Stimulated activated CD8-positive, alpha-beta memory T cell treated with anti-CD3 and anti-CD28 coated beads, Interleukin-15, amount 100 ng/mL, for 24 hours (primary cell): ENCODE measurements around the gene MRPL48.
A peak's percentile ranks its signal among the peaks of the same experiment; 100 is the strongest.
"Not testable (repeated sequence)": the region's sequence is repeated elsewhere in the genome, so short reads cannot be mapped to it uniquely, and the experiment has no call there.

ENCODE experiments used
- DNase-seq: peaks from one replicate; pipeline ENCODE4 v3.0.0-alpha.2; 2020; ENCODE audit warnings: low read depth

Gene MRPL48

GRCh38 chr11:73839123-73839457 is 51.4 kb downstream of the MRPL48 start:
- DNase-seq, result no peak

DNA sequence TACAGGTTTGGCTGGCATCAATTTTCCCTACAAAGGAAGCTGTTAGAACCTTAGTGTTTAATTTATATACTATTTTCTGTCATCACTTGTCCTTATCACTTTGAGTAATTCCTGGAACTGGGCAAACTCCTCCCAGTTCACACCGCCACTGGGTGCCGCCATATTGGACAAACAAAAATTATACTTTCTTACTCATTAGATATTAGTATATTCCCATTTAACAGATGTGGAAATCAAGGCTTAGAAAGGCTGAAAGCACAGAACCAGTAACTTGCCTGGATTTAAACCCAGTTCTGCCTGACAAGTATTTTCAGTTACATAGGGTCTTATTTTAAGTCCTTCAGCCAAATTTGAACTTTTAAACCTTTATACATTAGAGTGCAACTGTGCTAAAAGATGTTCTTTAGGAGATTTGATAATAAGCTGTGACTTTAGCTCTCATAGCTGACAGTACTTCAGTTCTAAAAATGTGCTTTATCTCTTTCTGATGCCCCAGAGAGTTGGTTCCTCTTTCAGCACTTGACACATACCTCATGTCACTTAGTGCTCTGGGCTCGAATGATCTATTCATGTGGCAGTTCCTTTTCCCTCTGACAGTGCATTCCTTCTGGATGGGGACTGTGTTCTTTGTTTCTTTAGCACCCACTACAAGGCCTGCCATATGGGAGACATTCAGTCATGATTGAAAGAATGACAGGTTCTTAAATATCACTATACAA is 63.5 kb downstream of the MRPL48 start:
- DNase-seq, result no peak

DNA sequence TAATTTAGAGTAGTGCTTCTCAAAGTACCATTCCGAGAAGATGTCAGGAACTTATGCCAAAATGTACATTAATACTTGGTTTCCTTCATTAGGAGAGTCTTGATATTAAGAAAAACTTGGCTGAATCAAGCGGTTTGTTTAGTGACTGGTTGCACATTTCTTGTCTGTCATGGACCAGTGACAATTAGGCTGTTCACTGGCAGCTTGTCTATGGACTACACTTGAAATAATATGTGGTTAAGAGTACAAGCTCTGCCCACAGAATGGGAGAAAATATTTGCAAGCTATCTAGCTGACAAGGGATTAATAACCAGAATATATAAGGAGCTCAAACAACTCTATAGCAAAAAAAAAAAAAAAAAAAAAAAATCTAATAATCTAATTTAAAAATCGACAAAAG is 64.4 kb downstream of the MRPL48 start:
- DNase-seq, result no peak

DNA sequence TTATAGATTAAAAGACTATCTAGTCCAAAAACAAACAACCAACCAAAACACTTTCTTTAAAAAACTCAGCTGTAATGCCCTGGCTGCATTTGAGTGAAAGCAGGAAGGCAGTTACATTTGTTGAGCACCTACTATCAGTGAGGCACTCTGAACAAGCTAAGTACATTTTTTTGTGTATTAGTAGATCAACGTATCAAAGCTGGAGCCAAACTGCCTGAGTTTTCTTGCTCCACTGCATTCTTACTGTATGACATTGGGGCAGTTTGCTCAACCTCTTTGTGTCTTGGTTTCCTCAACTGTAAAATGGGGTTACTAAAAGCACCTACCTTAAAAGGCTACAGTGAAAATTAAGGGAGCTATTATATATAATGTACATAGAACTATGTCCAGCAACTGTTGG is 67.0 kb downstream of the MRPL48 start:
- DNase-seq, result no peak

- DNase-seq, result no peak
These were observed 68.4 kb downstream of the MRPL48 start for GRCh38 chr11:73856031-73856567.

DNA sequence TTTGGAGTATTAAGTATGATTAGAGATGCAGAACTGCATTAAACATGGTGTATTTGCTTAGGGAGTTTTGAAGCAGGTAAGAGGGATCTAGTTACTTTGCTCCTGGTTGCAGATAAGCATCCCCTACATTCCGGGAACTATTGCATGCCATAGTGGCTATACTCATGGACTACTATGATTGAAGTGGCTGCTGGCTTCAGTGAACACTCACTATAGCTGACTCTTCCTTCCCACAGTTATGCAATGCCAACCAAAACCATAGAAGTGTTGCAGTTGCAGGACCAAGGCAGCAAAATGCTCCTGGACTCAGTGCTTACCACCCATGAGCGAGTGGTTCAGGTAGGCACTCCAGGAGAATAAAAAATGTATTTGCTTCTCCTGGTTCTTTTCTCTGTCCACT is 72.0 kb downstream of the MRPL48 start:
- DNase-seq, result no peak

GRCh38 chr11:73860202-73860601 is 72.5 kb downstream of the MRPL48 start:
- DNase-seq, result no peak

DNA sequence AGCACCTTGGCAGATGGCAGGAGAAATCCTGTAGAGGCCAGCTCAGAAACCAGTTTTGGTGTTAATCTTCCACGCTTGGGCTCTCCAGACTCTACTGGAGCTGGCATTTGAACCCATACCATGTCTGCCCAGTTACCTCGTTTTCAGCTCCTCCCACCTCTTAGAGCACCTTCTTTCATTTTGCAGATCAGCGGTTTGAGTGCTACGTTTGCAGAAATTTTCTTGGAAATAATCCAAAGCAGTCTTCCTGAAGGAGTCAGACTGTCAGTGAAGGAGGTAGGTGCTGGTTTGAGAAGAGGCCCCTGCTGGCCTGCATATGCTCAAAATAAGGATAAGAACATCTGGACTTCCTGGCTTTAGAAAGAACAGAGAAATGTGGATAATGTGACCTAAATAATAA is 75.3 kb downstream of the MRPL48 start:
- no peak for DNase-seq

DNA sequence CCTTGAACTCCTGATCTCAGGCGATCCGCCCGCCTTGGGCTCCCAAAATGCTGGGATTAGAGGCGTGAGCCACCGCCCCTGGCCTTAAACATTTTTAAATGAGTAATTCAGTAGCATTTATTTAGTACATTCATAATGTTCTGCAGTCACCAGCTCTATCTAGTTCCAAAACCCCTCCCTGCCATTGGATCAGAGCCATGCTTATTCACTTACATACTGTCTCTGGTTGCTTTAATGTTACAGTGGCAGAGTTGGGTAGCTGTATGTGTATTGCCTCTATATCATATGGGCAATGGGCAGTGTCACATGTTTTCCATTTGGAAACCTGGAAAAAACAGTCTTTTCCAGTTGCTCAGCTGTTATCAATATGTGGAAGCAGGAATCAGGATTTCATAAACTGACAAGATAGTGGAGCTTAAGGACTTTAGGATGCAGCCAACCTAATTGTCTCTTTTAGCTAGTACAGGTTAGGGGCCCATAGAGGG is 78.5 kb downstream of the MRPL48 start:
- no peak for DNase-seq

DNA sequence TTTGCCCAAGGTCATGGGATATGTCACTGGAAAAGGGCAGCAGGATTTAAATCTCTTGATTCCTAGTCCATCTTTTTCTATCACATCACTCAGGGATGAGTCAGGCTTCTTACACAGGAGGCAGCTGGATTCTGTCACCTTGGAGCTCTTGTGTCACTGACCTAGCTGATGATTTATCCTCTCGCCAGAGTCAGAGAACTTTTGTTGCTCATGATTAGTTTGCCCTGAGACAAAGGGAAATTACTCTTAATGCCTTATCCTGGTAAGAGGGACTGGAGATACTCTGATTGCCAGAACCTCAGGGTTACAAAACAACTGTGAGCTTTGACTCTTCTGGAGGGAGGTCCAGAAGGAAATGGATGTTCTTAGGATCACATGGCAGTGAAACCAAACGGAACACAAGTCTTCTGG is 78.9 kb downstream of the MRPL48 start:
- DNase-seq, result no peak

GRCh38 chr11:73869332-73869949 is 81.8 kb downstream of the MRPL48 start:
- DNase-seq, result no peak

- no peak for DNase-seq
These were observed 82.6 kb downstream of the MRPL48 start for GRCh38 chr11:73870261-73870660.

GRCh38 chr11:73872749-73873357 is 85.2 kb downstream of the MRPL48 start:
- no peak for DNase-seq

DNA sequence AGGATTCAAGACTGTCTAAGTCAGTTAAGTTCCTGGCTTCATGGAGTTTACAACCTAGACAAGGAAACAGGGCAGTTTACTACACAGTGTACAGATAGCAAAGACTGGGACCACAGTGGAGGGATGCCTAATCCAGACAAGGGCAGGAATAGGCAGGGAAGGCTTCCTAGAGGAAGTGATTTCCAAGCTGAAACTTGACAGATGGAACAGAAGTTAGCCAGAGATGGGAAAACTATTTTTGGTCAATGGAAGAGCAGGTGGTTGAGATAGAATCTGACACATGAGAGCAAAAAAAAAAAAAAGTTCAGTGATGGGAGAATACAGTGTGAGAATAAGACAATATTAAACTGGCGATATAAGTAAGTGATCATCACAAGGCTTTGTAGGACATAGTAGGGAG is 87.7 kb downstream of the MRPL48 start:
- no peak for DNase-seq

DNA sequence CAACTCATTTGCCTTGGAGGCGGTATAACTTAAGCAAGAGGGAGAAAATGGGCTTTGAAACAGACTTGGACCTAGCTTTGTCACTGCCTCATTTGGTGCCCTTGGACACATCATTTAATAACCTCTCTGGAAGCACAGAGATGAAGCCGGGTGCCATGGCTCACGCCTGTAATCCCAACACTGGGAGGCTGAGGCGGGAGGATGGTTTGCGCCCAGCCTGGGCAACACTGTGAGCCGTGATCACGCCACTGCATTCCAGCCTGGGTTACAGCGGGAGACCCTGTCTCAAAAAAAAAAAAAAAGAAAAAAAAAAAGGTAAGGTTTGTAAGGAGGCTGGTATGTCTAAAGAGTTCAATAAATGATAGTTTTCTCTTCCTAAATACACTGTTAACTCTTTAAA is 88.2 kb downstream of the MRPL48 start:
- no peak for DNase-seq

DNA sequence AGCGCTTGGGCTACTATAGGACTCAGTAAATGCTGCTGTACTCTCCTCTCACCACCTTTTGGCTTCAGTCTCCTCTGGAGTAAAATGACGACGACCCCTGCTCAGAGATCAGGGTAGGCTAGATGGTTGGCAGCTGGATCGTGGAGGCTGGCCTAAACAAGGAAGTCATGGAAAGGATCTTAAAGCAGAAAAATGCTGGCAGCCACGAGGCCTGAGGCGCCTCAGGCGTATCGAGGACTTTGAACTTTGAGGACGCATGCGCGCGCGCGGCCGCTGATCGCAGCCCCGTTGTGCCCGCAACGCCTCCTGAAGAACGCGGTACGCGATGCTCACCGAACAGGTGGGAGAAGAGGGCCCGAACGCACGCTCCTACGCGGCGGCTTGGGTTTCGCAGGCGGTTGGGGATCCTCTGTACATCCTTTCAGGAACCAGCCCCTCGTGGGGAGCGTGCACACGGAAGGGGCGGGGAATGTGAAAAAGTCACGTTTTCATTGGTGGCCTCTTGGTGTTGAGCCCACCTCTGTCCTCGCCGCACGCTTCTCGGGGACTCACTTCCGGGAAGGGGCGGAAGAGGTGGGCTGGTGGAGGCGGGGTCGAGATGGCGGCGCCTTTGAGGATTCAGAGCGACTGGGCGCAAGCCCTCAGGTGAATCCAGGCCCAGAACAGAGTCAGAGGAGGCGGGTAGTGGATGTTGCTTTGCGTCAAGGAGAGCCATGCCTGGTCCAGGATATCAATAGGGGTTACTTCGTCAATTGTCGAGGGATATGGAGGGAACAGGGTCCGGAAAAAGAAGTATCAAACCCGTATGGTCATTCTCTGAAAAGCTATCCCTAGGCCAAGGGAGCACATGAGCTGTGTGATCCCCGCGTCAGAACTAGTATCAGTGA is 89.0 kb downstream of the MRPL48 start, which contains the start of the genes COA4 and PAAF1:
Gene COA4, minus strand, starts transcription at position 423 of the 887 bp plus-strand sequence. CDS start 3,468 bp downstream, outside the sequence.
Gene PAAF1, plus strand, starts transcription at position 576 of the 887 bp plus-strand sequence. Its CDS starts 23 bp downstream, at position 599.
- peak; percentile 88 for DNase-seq

DNA sequence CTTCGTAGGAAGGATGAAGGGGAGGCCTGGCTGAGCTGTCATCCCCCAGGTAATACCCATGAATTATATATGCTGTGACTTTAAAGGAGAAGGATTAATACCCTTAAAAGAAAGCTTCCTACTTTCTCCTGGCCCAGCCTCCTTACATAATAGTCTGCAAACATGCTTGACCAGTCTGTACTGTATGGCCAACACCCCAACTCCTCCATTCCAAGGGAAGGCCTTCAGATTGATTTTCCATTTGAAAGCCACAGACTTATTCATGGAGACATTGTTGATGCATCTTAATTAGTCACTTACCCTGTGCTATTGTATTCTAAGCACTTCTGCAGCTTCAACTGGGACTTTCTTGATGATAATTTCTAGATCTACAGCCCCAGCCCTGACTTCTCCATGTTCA is 91.1 kb downstream of the MRPL48 start:
- no peak for DNase-seq

DNA sequence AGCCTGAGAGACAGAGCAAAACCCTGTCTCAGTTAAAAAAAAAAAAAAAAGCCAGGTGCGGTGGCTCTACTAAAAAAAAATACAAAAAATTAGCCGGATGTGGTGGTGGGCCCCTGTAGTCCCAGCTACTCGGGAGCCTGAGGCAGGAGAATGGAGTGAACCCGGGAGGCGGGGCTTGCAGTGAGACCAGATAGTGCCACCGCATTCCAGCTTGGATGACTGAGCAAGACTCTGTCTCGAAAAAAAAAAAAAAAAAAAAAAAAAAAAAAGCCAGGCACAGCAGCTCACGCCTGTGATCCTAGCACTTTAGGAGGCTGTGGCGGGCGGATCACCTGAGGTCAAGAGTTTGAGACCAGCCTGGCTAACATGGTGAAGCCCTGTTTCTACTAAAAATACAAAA is 92.8 kb downstream of the MRPL48 start:
- not testable (repeated sequence) for DNase-seq

DNA sequence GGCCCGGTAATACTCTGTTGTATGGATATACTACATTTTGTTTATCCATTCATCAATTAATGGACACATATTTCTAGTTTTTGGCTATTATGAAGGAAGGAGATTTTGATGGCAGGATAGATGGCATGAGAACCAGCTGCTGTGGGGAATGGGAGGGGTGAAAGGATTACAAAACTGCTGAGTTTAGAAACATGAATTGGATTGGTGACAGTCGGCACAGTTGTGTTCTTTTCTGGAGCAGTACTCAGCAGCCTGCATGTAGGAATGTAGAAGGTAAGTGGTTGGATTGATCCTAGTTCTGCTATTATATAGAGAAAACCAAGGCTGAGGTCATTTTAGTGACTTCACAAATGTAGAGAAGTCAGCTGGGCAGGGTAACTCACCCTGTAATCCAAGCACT is 96.2 kb downstream of the MRPL48 start:
- DNase-seq, result no peak

DNA sequence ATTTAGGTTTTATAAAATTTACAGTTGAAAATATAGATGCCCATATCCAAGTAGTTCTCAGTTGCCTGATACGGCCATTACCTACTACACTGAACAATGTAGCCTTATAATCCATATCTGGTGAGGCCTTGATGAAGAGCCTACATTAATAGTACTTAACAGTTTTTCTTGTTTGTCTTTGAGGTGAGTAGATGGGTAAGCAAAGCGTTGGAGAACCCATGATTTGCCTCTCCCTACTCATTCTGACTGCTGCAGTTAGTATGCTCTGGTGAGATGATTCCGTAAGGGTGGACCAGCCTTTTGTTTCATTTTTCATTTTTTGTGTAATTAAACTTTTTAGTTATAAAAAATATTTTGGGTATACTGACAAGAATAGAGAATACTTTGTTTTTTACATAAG is 100.6 kb downstream of the MRPL48 start:
- no peak for DNase-seq

DNA sequence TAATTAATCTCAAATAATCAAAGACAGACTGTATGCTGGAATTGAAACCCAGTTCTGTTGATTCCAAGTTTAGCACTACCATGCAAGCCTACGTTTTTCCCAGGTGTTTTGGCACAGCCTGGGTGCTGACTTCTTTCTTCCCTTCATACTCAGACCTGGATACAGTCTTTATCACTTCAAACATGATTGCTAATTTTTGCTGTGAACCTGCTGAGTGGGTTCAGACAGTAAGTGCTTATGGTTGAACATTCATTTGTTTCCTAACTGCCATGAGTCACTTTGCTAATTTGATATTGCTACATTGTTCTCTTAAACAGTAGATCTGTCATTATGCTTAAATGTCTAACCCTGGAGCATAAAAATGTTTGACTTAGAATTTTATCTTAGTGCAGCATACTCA is 101.3 kb downstream of the MRPL48 start:
- DNase-seq, result no peak

DNA sequence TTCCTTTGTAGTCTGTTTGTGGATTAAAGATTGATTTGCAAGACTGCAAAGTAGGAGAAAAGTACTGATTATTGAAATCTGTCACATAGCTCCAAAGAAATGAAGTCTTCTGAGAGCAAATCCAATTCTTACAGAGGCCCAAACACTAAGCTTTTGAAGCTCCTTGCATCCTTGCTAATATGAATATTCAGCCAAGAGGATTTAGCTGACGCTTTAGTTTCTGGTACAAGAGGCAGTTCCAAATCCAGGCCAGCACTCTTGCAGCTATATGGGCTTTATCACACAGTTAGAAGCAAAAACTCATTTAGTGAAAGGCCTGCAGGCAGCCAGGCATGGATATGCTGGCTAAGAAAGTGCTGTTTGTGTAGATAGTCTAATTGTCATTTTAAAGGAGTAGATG is 101.9 kb downstream of the MRPL48 start:
- DNase-seq, result no peak
